GM18499 (cell line): ENCODE results near the gene HSD17B3.
"Not testable (repeated sequence)": the region's sequence is repeated elsewhere in the genome, so short reads cannot be mapped to it uniquely, and the experiment has no call there.

Experiments used
- ATAC-seq: cut with Tn5 transposase; IDR thresholded peaks from one replicate; pipeline ENCODE4 v1.9.1; 2021; ENCODE audit warnings: moderate number of reproducible peaks; ENCODE audit not compliant: insufficient read depth, unreplicated experiment

HSD17B3 gene

GRCh38 chr9:96202971-96203780, 98.8 kb downstream of the HSD17B3 start:
- no peak for ATAC-seq

- ATAC-seq = no peak
Observed at GRCh38 chr9:96201140-96201539, 100.8 kb downstream of the HSD17B3 start.

GRCh38 chr9:96199006-96199405, 103.0 kb downstream of the HSD17B3 start:
- ATAC-seq = no peak

GRCh38 chr9:96195541-96195940, 106.4 kb downstream of the HSD17B3 start:
- ATAC-seq = no peak

GRCh38 chr9:96193236-96193755, 108.7 kb downstream of the HSD17B3 start:
- ATAC-seq = no peak

GRCh38 chr9:96192710-96193109, 109.3 kb downstream of the HSD17B3 start:
- ATAC-seq = no peak

GRCh38 chr9:96189995-96190394, 112.0 kb downstream of the HSD17B3 start:
- ATAC-seq = no peak

- not testable (repeated sequence) for ATAC-seq
Observed at GRCh38 chr9:96189581-96189980, 112.4 kb downstream of the HSD17B3 start.

GRCh38 chr9:96188571-96188970, 113.4 kb downstream of the HSD17B3 start:
- no peak for ATAC-seq

GRCh38 chr9:96187151-96187555, 114.8 kb downstream of the HSD17B3 start:
- no peak for ATAC-seq

GRCh38 chr9:96186591-96187011, 115.4 kb downstream of the HSD17B3 start:
- no peak for ATAC-seq

- ATAC-seq = no peak
Observed at GRCh38 chr9:96185518-96186156, 116.3 kb downstream of the HSD17B3 start.
